Activated CD8-positive, alpha-beta T cell treated with anti-CD3 and anti-CD28 coated beads for 36 hours (primary cell): ENCODE results near the gene CD22. TPM values are rescaled to one million over a fixed set of nuclear protein-coding genes. Genes with fewer than 3 reads are reported as not detected.

ENCODE experiments used
- ATAC-seq: fragments of 200-7000 bp; cut with Tn5 transposase; one replicate; pipeline ENCODE4 v1.10.0; 2021; ENCODE audit warnings: mild to moderate bottlenecking, moderate library complexity
- CTCF ChIA-PET: fragments of 350-600 bp; sonication (Branson Sonifier 250); formaldehyde crosslinking; loops from one replicate; lab custom pipeline; 2021; ENCODE audit warnings: antibody characterized with exemption; lab: Charles Lee
- POLR2A ChIA-PET: fragments of 350-600 bp; sonication (Branson Sonifier 250); formaldehyde crosslinking; loops from one replicate; lab custom pipeline; 2021; ENCODE audit warnings: antibody characterized with exemption; lab: Charles Lee
- DNase-seq: peaks from one replicate; pipeline ENCODE4 v3.0.0-alpha.2; 2020
- H3K27ac Mint-ChIP-seq: one replicate; pipeline ENCODE4 v1.8.0; 2021; ENCODE audit warnings: mild to moderate bottlenecking, mixed read lengths
- H3K27me3 Mint-ChIP-seq: one replicate; pipeline ENCODE4 v1.8.0; 2021; ENCODE audit warnings: mixed read lengths
- H3K36me3 Mint-ChIP-seq: one replicate; pipeline ENCODE4 v1.8.0; 2021; ENCODE audit warnings: low read depth, mixed read lengths
- H3K4me1 Mint-ChIP-seq: one replicate; pipeline ENCODE4 v1.8.0; 2021; ENCODE audit warnings: low read depth, mixed read lengths
- H3K4me3 Mint-ChIP-seq: one replicate; pipeline ENCODE4 v1.8.0; 2021; ENCODE audit warnings: mild to moderate bottlenecking, moderate library complexity, mixed read lengths
- H3K9me3 Mint-ChIP-seq: one replicate; pipeline ENCODE4 v1.8.0; 2021; ENCODE audit warnings: mixed read lengths
- intact Hi-C: fragments of 100-400 bp; cut with micrococcal nuclease; formaldehyde crosslinking; loops from one replicate; pipeline ENCODE4 v1.10.0; 2022
- microRNA-seq: library from miRNA; unstranded; fragments of <30 nt; microRNA quantifications from one replicate; pipeline ENCODE4 v1.2.0, GENCODE V29; 2022; ENCODE audit warnings: borderline microRNAs expressed, borderline replicate concordance
- total RNA-seq, 2 experiments: library from RNA; stranded (reverse); gene quantifications; one replicate each; pipeline ENCODE4 v1.2.3, GENCODE V29; 2021
- TF ChIP-seq, protein P1 (sequence below): fragments of 200-600 bp; IDR thresholded peaks from one replicate; pipeline ENCODE4 v1.8.0; 2022; ENCODE audit warnings: antibody characterized with exemption, mild to moderate bottlenecking

The CD22 gene
- total RNA-seq, 2 experiments from 2014 or later = 2.3 to 2.8 TPM

DNA sequence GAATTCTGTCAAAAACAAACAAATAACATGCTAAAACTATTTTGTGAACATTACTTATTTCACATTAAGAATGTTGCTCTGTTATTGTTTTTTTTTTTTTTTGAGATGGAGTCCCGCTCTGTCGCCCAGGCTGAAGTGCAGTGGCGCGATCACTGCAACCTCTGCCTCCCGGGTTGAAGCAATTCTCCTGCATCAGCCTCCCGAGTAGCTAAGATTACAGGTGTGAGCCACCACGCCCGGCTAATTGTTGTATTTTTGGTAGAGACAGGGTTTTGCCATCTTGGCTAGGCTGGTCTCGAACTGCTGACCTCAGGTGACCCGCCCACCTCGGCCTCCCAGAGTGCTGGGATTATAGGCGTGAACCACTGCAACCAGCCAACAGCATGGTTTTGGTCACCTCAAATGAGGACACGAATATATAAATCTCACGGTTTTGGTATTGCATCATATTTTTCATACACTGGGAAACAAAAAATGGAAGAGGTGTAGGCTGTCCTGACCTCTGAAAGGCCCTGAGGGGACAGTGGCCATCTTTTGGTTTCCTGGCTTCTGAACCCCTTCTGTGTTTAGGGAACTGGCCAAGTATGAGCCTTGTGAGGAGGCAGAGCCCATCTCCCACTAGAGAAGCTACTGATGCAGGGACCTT lies 67.4 kb downstream of the CD22 start:
- Mint-ChIP-seq H3K4me3 (no peak overlapping the region), H3K27me3 (peaks cover 2% of the 10 kb centered on the region), H3K9me3 (no peaks in the 10 kb centered on the region), H3K27ac (no peak overlapping the region), H3K4me1 (no peaks in the 10 kb centered on the region), H3K36me3 (no peaks in the 10 kb centered on the region)
- POLR2A ChIA-PET = no interaction called here
- TF ChIP-seq, protein P1, sequence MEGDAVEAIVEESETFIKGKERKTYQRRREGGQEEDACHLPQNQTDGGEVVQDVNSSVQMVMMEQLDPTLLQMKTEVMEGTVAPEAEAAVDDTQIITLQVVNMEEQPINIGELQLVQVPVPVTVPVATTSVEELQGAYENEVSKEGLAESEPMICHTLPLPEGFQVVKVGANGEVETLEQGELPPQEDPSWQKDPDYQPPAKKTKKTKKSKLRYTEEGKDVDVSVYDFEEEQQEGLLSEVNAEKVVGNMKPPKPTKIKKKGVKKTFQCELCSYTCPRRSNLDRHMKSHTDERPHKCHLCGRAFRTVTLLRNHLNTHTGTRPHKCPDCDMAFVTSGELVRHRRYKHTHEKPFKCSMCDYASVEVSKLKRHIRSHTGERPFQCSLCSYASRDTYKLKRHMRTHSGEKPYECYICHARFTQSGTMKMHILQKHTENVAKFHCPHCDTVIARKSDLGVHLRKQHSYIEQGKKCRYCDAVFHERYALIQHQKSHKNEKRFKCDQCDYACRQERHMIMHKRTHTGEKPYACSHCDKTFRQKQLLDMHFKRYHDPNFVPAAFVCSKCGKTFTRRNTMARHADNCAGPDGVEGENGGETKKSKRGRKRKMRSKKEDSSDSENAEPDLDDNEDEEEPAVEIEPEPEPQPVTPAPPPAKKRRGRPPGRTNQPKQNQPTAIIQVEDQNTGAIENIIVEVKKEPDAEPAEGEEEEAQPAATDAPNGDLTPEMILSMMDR = no peak
- ATAC-seq = no peak
- no peak for DNase-seq
- intact Hi-C loops = no loop called here
- CTCF ChIA-PET = interaction anchor here (1.0 kb wide), 1 partner anchor 99 kb away, joined by 3 read pairs; no protein-coding TSS in a partner anchor

Small RNA genes within 50 kb of the gene (microRNA-seq; reads per million reads assigned to microRNA genes)
- 0.91 reads per million for gene MIR5196

Other genes starting within 250 kb of the CD22 start
- not detected for gene FXYD3, start 213.4 kb upstream of the CD22 start, total RNA-seq
- under 1 TPM; 0.25 to 0.27 TPM for gene LGI4, start 194.1 kb upstream of the CD22 start, total RNA-seq
- gene FXYD1, start 190.4 kb upstream of the CD22 start, total RNA-seq = 1 to 10 TPM in 1 of 2 experiments, not detected in 1; 1.9 TPM
- gene FXYD7, start 185.9 kb upstream of the CD22 start, total RNA-seq = under 1 TPM in 1 of 2 experiments, not detected in 1; 0.38 TPM
- 100 to 1,000 TPM; 225 to 241 TPM for gene FXYD5, start 174.5 kb upstream of the CD22 start, total RNA-seq
- gene FAM187B, start 100.4 kb upstream of the CD22 start, total RNA-seq = not detected
- gene LSR, start 80.2 kb upstream of the CD22 start, total RNA-seq = 10 to 100 TPM; 20.0 to 20.6 TPM
- gene USF2, start 60.2 kb upstream of the CD22 start, total RNA-seq = 100 to 1,000 TPM; 111 to 115 TPM
- gene HAMP, start 46.7 kb upstream of the CD22 start, total RNA-seq = under 1 TPM in 1 of 2 experiments, not detected in 1; 0.32 TPM
- gene MAG, start 37.0 kb upstream of the CD22 start, total RNA-seq = under 1 TPM; 0.20 to 0.31 TPM
- gene FFAR1, start 18.7 kb downstream of the CD22 start, total RNA-seq = not detected
- 1 to 10 TPM; 1.1 to 1.2 TPM for gene FFAR3, start 29.3 kb downstream of the CD22 start, total RNA-seq
- gene GPR42, start 41.9 kb downstream of the CD22 start, total RNA-seq = under 1 TPM; 0.18 to 0.56 TPM
- not detected for gene FFAR2, start 119.1 kb downstream of the CD22 start, total RNA-seq
- gene KRTDAP, start 161.3 kb downstream of the CD22 start, total RNA-seq = not detected
- gene DMKN, start 184.5 kb downstream of the CD22 start, total RNA-seq = 1 to 10 TPM in 1 of 2 experiments, under 1 TPM in 1; 0.68 to 1.1 TPM
- not detected for gene SBSN, start 199.1 kb downstream of the CD22 start, total RNA-seq
- gene GAPDHS, start 204.3 kb downstream of the CD22 start, total RNA-seq = not detected
- gene TMEM147, start 216.4 kb downstream of the CD22 start, total RNA-seq = 10 to 100 TPM; 81.7 to 86.6 TPM
- not detected for gene ATP4A, start 234.5 kb downstream of the CD22 start, total RNA-seq